Psoas muscle (tissue), 8 donors: Measurements from ENCODE around the gene CNOT11. TPM values are rescaled to one million over a fixed set of nuclear protein-coding genes. Genes with fewer than 3 reads are reported as not detected.

Experiments used
- ATAC-seq, 4 donors: fragments of 200-7000 bp; cut with Tn5 transposase; one replicate each; pipeline ENCODE4 v1.9.1; 2020; ENCODE audit warnings: moderate library complexity in 3 of 4, mild to moderate bottlenecking in 2 of 4
- DNase-seq, 2 donors: peaks; one replicate each; pipeline ENCODE4 v3.0.0-alpha.2; 2020
- H3K27ac ChIP-seq: fragments of 200-600 bp; one replicate; pipeline ENCODE4 v1.8.0; 2022
- H3K27me3 ChIP-seq, 3 donors: fragments of 200-600 bp in 1 of 3; one replicate each; pipeline versions ENCODE4 v1.6.1 to v1.8.0; 2013 to 2022; ENCODE audit warnings: low read length in 2 of 3, mild to moderate bottlenecking in 2 of 3, moderate library complexity in 1 of 3; ENCODE audit not compliant: insufficient read depth in 3 of 3
- H3K36me3 ChIP-seq, 2 donors: fragments of 200-600 bp in 1 of 2; one replicate each; pipeline versions ENCODE4 v1.6.1 to v1.8.0; 2013 to 2022; ENCODE audit warnings: low read depth in 1 of 2, mild to moderate bottlenecking in 1 of 2, moderate library complexity in 1 of 2; ENCODE audit not compliant: insufficient read depth in 1 of 2
- H3K4me1 ChIP-seq: fragments of 200-600 bp; one replicate; pipeline ENCODE4 v1.8.0; 2022
- H3K4me3 ChIP-seq: fragments of 200-600 bp; one replicate; pipeline ENCODE4 v1.8.0; 2022; ENCODE audit warnings: mild to moderate bottlenecking
- H3K9me3 ChIP-seq: fragments of 200-600 bp; one replicate; pipeline ENCODE4 v1.8.0; 2022
- CTCF ChIP-seq: fragments of 200-600 bp; IDR thresholded peaks from one replicate; pipeline ENCODE4 v1.8.0; 2022; ENCODE audit warnings: antibody characterized with exemption
- WGBS, 3 donors: extraction: QIAGEN DNeasy Blood & Tissue Kit; methylation state at CpG; one replicate each; pipeline versions ENCODE4 v1.1.6 to v1.1.7; 2013; 5-methylcytosine and 5-hydroxymethylcytosine counted together
- intact Hi-C, 2 donors: fragments of 100-400 bp; cut with DNase I; formaldehyde crosslinking; loops; one replicate each; pipeline versions ENCODE4 v1.11.0 to v1.14.2; 2022
- polyA plus RNA-seq, 3 donors: library from polyadenylated mRNA; stranded (reverse); fragments of 200-250 nt; gene quantifications; one replicate each; pipeline ENCODE4 v1.2.3, GENCODE V29; 2013
- total RNA-seq, 4 donors: library from RNA; stranded (reverse); fragmentation: NEBNext Ultra II Directional in 2 of 4; extraction: Animal tissue kit (Norgen Biotek cat#: 25700) in 2 of 4; gene quantifications; one replicate each; pipeline versions ENCODE4 v1.2.1 to v1.2.4, GENCODE V29; 2021 to 2023
- donor health status: healthy with polysubstance abuse.
- donor health status: DM: no; HTN: no; CAD: no; lungs with moderate emphysema.
- donor health status: Bipolar disorder and iron deficiency.
- donor health status: healthy.
- donor health status: DM: yes; HTN: yes; CAD: no.
- donor health status: DM: no; HTN: no; CAD: no.
- donor health status: DM: no; HTN: no; CAD: no.
- donor health status: DM: yes; HTN: yes; CAD: no.

The CNOT11 gene
- total and polyA plus RNA-seq, 7 donors, result 17.1 to 42.1 (median 30.0) TPM

- peaks cover 7 to 92% of the 10 kb centered on the region in 2 donors for H3K36me3 ChIP-seq
- ATAC-seq (no peak), DNase-seq (no peak)
- intact Hi-C loops, result no loop called here
- no peak overlapping the region for H3K27ac ChIP-seq
- H3K4me1 ChIP-seq, result no peaks in the 10 kb centered on the region
- no peak overlapping the region for H3K4me3 ChIP-seq
- no peak for TF ChIP-seq CTCF
- H3K9me3 ChIP-seq, result no peaks in the 10 kb centered on the region
- WGBS, 3 donors, result 31 to 49% (median 37%) methylated on average over 5 of the region's 5 CpGs
- no peaks in the 10 kb centered on the region for H3K27me3 ChIP-seq
These were observed 21.5 kb downstream of the CNOT11 start for GRCh38 chr2:101274142-101274541.

- no peaks in the 10 kb centered on the region for H3K9me3 ChIP-seq
- H3K4me3 ChIP-seq, result no peak overlapping the region
- no peak for DNase-seq
- 89 to 94% (median 91%) methylated on average over 7 of the region's 7 CpGs for WGBS, 3 donors
- intact Hi-C loops, result no loop called here
- H3K27me3 ChIP-seq, result no peaks in the 10 kb centered on the region
- ATAC-seq, result no peak
- no peak overlapping the region for H3K27ac ChIP-seq
- TF ChIP-seq CTCF, result no peak
- H3K4me1 ChIP-seq, result no peaks in the 10 kb centered on the region
- peaks cover 10 to 92% of the 10 kb centered on the region in 2 donors for H3K36me3 ChIP-seq
These were observed 24.4 kb downstream of the CNOT11 start for GRCh38 chr2:101277111-101277510.

GRCh38 chr2:101278925-101279324, 26.2 kb downstream of the CNOT11 start:
- TF ChIP-seq CTCF, result no peak
- 91 to 96% (median 92%) methylated on average over 3 of the region's 3 CpGs for WGBS, 3 donors
- intact Hi-C loops, result no loop called here
- no peak for DNase-seq
- Histone ChIP-seq H3K9me3 (no peaks in the 10 kb centered on the region), H3K36me3 (peaks cover 14 to 92% of the 10 kb centered on the region in 2 donors), H3K4me1 (no peaks in the 10 kb centered on the region), H3K27me3 (no peaks in the 10 kb centered on the region), H3K27ac (no peak overlapping the region), H3K4me3 (no peak overlapping the region)
- ATAC-seq, result no peak

- intact Hi-C loops, result no loop called here
- WGBS, 3 donors, result 93 to 97% (median 95%) methylated on average over 4 of the region's 4 CpGs
- H3K36me3 ChIP-seq, result peaks cover 19 to 98% of the 10 kb centered on the region in 2 donors
These were observed 28.8 kb downstream of the CNOT11 start for GRCh38 chr2:101281482-101281881.

More at GRCh38 chr2:101281482-101281881, 28.8 kb downstream of the CNOT11 start:
- Histone ChIP-seq H3K4me3 (no peak overlapping the region), H3K27me3 (no peaks in the 10 kb centered on the region), H3K9me3 (no peaks in the 10 kb centered on the region), H3K27ac (no peak overlapping the region), H3K4me1 (peaks cover 9% of the 10 kb centered on the region)
- no peak for TF ChIP-seq CTCF
- ATAC-seq (no peak), DNase-seq (no peak)
